Measurements from ENCODE around the gene ATP2B3.

- no peak for TF ChIP-seq EP300 (IDR thresholded peaks at IDR 0.05)
- TF ChIP-seq, protein P1, sequence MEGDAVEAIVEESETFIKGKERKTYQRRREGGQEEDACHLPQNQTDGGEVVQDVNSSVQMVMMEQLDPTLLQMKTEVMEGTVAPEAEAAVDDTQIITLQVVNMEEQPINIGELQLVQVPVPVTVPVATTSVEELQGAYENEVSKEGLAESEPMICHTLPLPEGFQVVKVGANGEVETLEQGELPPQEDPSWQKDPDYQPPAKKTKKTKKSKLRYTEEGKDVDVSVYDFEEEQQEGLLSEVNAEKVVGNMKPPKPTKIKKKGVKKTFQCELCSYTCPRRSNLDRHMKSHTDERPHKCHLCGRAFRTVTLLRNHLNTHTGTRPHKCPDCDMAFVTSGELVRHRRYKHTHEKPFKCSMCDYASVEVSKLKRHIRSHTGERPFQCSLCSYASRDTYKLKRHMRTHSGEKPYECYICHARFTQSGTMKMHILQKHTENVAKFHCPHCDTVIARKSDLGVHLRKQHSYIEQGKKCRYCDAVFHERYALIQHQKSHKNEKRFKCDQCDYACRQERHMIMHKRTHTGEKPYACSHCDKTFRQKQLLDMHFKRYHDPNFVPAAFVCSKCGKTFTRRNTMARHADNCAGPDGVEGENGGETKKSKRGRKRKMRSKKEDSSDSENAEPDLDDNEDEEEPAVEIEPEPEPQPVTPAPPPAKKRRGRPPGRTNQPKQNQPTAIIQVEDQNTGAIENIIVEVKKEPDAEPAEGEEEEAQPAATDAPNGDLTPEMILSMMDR (IDR thresholded peaks at IDR 0.05), result no peak
Observed at GRCh38 chrX:153612413-153612812, 95.0 kb downstream of the ATP2B3 start.

All from suprapubic skin (tissue), 3 donors.